ENCODE results near the gene MGRN1. TPM values are rescaled to one million over a fixed set of nuclear protein-coding genes. Genes with fewer than 3 reads are reported as not detected.
A peak's percentile ranks its signal among the peaks of the same experiment; 100 is the strongest.

Gene MGRN1
- total and polyA plus RNA-seq, 2 of the 13 experiments (the other 11 are each of a cell fraction or from before 2014, with no cell fraction given), result 11.9 to 12.6 TPM

DNA sequence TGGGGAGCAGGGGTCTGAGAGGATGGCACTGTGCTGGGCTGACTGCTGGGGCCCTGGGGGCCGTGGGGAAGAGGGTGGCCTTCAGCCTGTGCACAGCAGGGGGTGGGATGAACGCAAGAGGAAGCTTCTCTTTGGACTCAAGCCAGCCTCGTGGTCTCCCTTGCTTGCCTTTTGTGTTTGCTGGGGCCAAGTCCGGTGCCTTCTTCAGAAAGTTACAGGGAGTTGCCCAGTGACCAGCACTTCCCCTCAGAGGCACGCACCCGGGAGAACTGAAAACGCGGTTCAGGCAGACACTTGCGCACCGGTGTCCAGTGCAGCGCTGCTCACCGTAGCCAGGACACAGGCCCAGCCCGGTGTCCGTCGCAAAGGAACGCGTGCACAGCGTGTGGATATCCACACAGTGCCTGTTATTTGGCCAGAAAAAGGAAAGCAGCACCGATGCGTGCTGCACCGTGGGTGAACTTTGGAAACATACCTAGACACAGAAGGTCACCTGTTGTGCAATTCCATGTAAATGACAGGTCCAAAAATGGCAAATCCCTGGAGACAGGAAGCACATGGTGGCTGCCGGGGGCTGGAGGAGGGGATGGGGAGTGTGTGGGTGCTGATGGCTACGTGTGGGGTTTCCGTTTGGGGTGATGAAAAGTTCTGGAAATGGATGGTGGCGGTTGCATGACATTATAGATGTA, 39.3 kb downstream of the MGRN1 start (continued):
- TF ChIP-seq, protein P1, sequence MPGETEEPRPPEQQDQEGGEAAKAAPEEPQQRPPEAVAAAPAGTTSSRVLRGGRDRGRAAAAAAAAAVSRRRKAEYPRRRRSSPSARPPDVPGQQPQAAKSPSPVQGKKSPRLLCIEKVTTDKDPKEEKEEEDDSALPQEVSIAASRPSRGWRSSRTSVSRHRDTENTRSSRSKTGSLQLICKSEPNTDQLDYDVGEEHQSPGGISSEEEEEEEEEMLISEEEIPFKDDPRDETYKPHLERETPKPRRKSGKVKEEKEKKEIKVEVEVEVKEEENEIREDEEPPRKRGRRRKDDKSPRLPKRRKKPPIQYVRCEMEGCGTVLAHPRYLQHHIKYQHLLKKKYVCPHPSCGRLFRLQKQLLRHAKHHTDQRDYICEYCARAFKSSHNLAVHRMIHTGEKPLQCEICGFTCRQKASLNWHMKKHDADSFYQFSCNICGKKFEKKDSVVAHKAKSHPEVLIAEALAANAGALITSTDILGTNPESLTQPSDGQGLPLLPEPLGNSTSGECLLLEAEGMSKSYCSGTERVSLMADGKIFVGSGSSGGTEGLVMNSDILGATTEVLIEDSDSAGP (CRISPR knock-in tag; IDR thresholded peaks at IDR 0.05; ENCODE audit: borderline replicate concordance), result peak; percentile 82
- TF ChIP-seq KLF15 (CRISPR knock-in tag; IDR thresholded peaks at IDR 0.05; ENCODE audit: borderline replicate concordance) (no peak), ZNF263 (CRISPR knock-in tag; IDR thresholded peaks at IDR 0.05) (peak; percentile 46; the same call in 1 of the 2 replicates), ZNF644 (CRISPR knock-in tag; IDR thresholded peaks at IDR 0.05; ENCODE audit: low read depth) (peak; percentile 53), ZNF670 (CRISPR knock-in tag; IDR thresholded peaks at IDR 0.05; ENCODE audit: borderline replicate concordance) (peak; percentile 95), TAF15 (IDR thresholded peaks at IDR 0.05; ENCODE audit: low read depth, low read length, poor library complexity, severe bottlenecking) (no peak), ZNF766 (CRISPR knock-in tag; IDR thresholded peaks at IDR 0.05; ENCODE audit: borderline replicate concordance) (peak; percentile 90; the same call in 1 of the 2 replicates)
- TF ChIP-seq, protein P2, sequence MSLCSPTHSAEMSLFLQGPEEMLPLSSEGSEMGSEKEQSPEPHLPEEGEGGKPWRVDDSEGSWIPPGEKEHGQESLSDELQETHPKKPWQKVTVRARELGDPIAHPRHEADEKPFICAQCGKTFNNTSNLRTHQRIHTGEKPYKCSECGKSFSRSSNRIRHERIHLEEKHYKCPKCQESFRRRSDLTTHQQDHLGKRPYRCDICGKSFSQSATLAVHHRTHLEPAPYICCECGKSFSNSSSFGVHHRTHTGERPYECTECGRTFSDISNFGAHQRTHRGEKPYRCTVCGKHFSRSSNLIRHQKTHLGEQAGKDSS (CRISPR knock-in tag; IDR thresholded peaks at IDR 0.05; ENCODE audit: borderline replicate concordance, low read depth), result 0 out of 2 replicates have a peak, but pooled peaks have one; percentile 17
- TF ChIP-seq, protein P3, sequence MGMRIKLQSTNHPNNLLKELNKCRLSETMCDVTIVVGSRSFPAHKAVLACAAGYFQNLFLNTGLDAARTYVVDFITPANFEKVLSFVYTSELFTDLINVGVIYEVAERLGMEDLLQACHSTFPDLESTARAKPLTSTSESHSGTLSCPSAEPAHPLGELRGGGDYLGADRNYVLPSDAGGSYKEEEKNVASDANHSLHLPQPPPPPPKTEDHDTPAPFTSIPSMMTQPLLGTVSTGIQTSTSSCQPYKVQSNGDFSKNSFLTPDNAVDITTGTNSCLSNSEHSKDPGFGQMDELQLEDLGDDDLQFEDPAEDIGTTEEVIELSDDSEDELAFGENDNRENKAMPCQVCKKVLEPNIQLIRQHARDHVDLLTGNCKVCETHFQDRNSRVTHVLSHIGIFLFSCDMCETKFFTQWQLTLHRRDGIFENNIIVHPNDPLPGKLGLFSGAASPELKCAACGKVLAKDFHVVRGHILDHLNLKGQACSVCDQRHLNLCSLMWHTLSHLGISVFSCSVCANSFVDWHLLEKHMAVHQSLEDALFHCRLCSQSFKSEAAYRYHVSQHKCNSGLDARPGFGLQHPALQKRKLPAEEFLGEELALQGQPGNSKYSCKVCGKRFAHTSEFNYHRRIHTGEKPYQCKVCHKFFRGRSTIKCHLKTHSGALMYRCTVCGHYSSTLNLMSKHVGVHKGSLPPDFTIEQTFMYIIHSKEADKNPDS (CRISPR knock-in tag; IDR thresholded peaks at IDR 0.05), result no peak
- TF ChIP-seq, protein P4, sequence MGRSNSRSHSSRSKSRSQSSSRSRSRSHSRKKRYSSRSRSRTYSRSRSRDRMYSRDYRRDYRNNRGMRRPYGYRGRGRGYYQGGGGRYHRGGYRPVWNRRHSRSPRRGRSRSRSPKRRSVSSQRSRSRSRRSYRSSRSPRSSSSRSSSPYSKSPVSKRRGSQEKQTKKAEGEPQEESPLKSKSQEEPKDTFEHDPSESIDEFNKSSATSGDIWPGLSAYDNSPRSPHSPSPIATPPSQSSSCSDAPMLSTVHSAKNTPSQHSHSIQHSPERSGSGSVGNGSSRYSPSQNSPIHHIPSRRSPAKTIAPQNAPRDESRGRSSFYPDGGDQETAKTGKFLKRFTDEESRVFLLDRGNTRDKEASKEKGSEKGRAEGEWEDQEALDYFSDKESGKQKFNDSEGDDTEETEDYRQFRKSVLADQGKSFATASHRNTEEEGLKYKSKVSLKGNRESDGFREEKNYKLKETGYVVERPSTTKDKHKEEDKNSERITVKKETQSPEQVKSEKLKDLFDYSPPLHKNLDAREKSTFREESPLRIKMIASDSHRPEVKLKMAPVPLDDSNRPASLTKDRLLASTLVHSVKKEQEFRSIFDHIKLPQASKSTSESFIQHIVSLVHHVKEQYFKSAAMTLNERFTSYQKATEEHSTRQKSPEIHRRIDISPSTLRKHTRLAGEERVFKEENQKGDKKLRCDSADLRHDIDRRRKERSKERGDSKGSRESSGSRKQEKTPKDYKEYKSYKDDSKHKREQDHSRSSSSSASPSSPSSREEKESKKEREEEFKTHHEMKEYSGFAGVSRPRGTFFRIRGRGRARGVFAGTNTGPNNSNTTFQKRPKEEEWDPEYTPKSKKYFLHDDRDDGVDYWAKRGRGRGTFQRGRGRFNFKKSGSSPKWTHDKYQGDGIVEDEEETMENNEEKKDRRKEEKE (IDR thresholded peaks at IDR 0.05), result no peak
- TF ChIP-seq, protein P5, sequence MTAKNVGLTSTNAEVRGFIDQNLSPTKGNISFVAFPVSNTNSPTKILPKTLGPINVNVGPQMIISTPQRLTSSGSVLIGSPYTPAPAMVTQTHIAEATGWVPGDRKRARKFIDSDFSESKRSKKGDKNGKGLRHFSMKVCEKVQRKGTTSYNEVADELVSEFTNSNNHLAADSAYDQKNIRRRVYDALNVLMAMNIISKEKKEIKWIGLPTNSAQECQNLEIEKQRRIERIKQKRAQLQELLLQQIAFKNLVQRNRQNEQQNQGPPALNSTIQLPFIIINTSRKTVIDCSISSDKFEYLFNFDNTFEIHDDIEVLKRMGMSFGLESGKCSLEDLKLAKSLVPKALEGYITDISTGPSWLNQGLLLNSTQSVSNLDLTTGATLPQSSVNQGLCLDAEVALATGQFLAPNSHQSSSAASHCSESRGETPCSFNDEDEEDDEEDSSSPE (CRISPR knock-in tag; IDR thresholded peaks at IDR 0.05), result peak; percentile 82

Data from HepG2 (cell line).